ENCODE measurements around the gene ATP11A.

Gene ATP11A

GRCh38 chr13:112765731-112766130 lies 75.9 kb downstream of the ATP11A start:
- H3K36me3 ChIP-seq (ENCODE audit: control insufficient read depth, insufficient read depth, low read length), result no peaks in the 10 kb centered on the region
- H3K27ac ChIP-seq, result no peak overlapping the region
- H3K4me2 ChIP-seq (ENCODE audit: low read length), result no peak overlapping the region
- H3K9ac ChIP-seq, result no peak overlapping the region
- no peaks in the 10 kb centered on the region for H3K79me2 ChIP-seq
- peaks cover 12% of the 10 kb centered on the region for H3K4me1 ChIP-seq
- no peak overlapping the region for H2AFZ ChIP-seq
- no peak overlapping the region for H3K4me3 ChIP-seq (ENCODE audit: low read depth, low read length)
- no peaks in the 10 kb centered on the region for H3K27me3 ChIP-seq (ENCODE audit: control insufficient read depth, insufficient read depth, low read length)
- no peak for TF ChIP-seq CTCF (IDR thresholded peaks at IDR 0.05)
- no peaks in the 10 kb centered on the region for H3K9me3 ChIP-seq (ENCODE audit: control insufficient read depth, low read length)

GRCh38 chr13:112766336-112766735 lies 76.5 kb downstream of the ATP11A start:
- Histone ChIP-seq H3K36me3 (ENCODE audit: control insufficient read depth, insufficient read depth, low read length) (no peaks in the 10 kb centered on the region), H3K27me3 (ENCODE audit: control insufficient read depth, insufficient read depth, low read length) (no peaks in the 10 kb centered on the region), H3K9ac (no peak overlapping the region), H3K27ac (no peak overlapping the region), H3K4me2 (ENCODE audit: low read length) (no peak overlapping the region), H2AFZ (no peak overlapping the region), H3K9me3 (ENCODE audit: control insufficient read depth, low read length) (no peaks in the 10 kb centered on the region), H3K79me2 (no peaks in the 10 kb centered on the region), H3K4me1 (peaks cover 8% of the 10 kb centered on the region), H3K4me3 (ENCODE audit: low read depth, low read length) (no peak overlapping the region)
- TF ChIP-seq CTCF (IDR thresholded peaks at IDR 0.05), result no peak

GRCh38 chr13:112767506-112768471 lies 78.0 kb downstream of the ATP11A start:
- Histone ChIP-seq H3K4me1 (no peaks in the 10 kb centered on the region), H3K9me3 (ENCODE audit: control insufficient read depth, low read length) (no peaks in the 10 kb centered on the region), H3K27me3 (ENCODE audit: control insufficient read depth, insufficient read depth, low read length) (no peaks in the 10 kb centered on the region), H2AFZ (no peak overlapping the region), H3K27ac (no peak overlapping the region), H3K79me2 (no peaks in the 10 kb centered on the region), H3K4me3 (ENCODE audit: low read depth, low read length) (no peak overlapping the region), H3K36me3 (ENCODE audit: control insufficient read depth, insufficient read depth, low read length) (no peaks in the 10 kb centered on the region), H3K4me2 (ENCODE audit: low read length) (no peak overlapping the region), H3K9ac (no peak overlapping the region)
- TF ChIP-seq CTCF (IDR thresholded peaks at IDR 0.05), result no peak

GRCh38 chr13:112768795-112769481 lies 79.1 kb downstream of the ATP11A start:
- no peak overlapping the region for H2AFZ ChIP-seq
- no peak overlapping the region for H3K4me3 ChIP-seq (ENCODE audit: low read depth, low read length)
- H3K9ac ChIP-seq, result no peak overlapping the region
- TF ChIP-seq CTCF (IDR thresholded peaks at IDR 0.05), result no peak
- no peaks in the 10 kb centered on the region for H3K4me1 ChIP-seq
- no peaks in the 10 kb centered on the region for H3K9me3 ChIP-seq (ENCODE audit: control insufficient read depth, low read length)
- no peaks in the 10 kb centered on the region for H3K36me3 ChIP-seq (ENCODE audit: control insufficient read depth, insufficient read depth, low read length)
- no peak overlapping the region for H3K27ac ChIP-seq
- H3K4me2 ChIP-seq (ENCODE audit: low read length), result no peak overlapping the region
- H3K27me3 ChIP-seq (ENCODE audit: control insufficient read depth, insufficient read depth, low read length), result no peaks in the 10 kb centered on the region
- H3K79me2 ChIP-seq, result peaks cover 2% of the 10 kb centered on the region

Data from parathyroid adenoma (tissue), 2 donors.